OCI-LY7 (cell line): Measurements from ENCODE around the gene ZNF776.

Source experiments
- EZH2phosphoT487 ChIP-seq: fragments of 200-600 bp; sonication (generic); IDR thresholded peaks from 2 replicates; pipeline ENCODE4 v1.6.1; 2018; ENCODE audit warnings: low read depth, borderline replicate concordance, mild to moderate bottlenecking, mixed run types, antibody characterized with exemption, low read length, moderate library complexity, mixed read lengths
- TF ChIP-seq, protein P1 (sequence below): fragments of 200-600 bp; sonication (generic); conservative IDR thresholded peaks from 2 replicates; pipeline ENCODE4 v1.5.1; 2014; ENCODE audit warnings: mild to moderate bottlenecking, antibody characterized with exemption, low read length, moderate library complexity, mixed read lengths

DNA sequence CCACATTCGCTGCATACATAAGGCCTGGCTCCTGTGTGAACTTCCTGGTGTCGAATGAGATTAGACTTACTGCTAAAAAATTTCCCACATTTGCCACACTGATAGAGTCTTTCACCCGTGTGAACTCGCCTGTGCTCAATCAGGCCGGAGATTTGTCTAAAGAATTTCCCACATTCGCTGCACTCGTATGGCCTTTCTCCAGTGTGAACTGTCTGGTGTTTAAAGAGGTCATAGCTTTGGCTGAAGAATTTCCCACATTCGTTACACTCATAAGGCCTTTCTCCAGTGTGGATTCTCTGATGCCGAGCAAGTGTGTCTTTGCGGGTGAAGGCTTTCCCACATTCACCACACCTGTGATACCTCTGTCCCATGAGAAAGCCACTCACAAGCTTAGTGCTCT, 25.7 kb upstream of the ZNF776 start:
- TF ChIP-seq, protein P1, sequence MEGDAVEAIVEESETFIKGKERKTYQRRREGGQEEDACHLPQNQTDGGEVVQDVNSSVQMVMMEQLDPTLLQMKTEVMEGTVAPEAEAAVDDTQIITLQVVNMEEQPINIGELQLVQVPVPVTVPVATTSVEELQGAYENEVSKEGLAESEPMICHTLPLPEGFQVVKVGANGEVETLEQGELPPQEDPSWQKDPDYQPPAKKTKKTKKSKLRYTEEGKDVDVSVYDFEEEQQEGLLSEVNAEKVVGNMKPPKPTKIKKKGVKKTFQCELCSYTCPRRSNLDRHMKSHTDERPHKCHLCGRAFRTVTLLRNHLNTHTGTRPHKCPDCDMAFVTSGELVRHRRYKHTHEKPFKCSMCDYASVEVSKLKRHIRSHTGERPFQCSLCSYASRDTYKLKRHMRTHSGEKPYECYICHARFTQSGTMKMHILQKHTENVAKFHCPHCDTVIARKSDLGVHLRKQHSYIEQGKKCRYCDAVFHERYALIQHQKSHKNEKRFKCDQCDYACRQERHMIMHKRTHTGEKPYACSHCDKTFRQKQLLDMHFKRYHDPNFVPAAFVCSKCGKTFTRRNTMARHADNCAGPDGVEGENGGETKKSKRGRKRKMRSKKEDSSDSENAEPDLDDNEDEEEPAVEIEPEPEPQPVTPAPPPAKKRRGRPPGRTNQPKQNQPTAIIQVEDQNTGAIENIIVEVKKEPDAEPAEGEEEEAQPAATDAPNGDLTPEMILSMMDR, result no peak
- no peak for TF ChIP-seq EZH2phosphoT487
